Activated B cell treated with CpG ODN at 0.5 μM for 24 hours (primary cell): ENCODE results near the gene LAMTOR2. TPM values are rescaled to one million over a fixed set of nuclear protein-coding genes. Genes with fewer than 3 reads are reported as not detected.

Experiments used
- ATAC-seq: fragments of 200-7000 bp; cut with Tn5 transposase; one replicate; pipeline ENCODE4 v1.10.0; 2021; ENCODE audit warnings: low read depth, mild to moderate bottlenecking, moderate library complexity
- CTCF ChIA-PET: fragments of 350-600 bp; sonication (Branson Sonifier 250); formaldehyde crosslinking; loops from one replicate; lab custom pipeline; 2021; ENCODE audit warnings: antibody characterized with exemption; lab: Charles Lee
- POLR2A ChIA-PET: fragments of 350-600 bp; sonication (Branson Sonifier 250); formaldehyde crosslinking; loops from one replicate; lab custom pipeline; 2021; ENCODE audit warnings: antibody characterized with exemption; lab: Charles Lee
- DNase-seq: peaks from one replicate; pipeline ENCODE4 v3.0.0; 2022
- H3K27ac Mint-ChIP-seq: one replicate; pipeline ENCODE4 v1.8.0; 2020; ENCODE audit warnings: mixed read lengths
- H3K27me3 Mint-ChIP-seq: one replicate; pipeline ENCODE4 v1.8.0; 2021; ENCODE audit warnings: mixed read lengths
- H3K36me3 Mint-ChIP-seq: one replicate; pipeline ENCODE4 v1.8.0; 2021; ENCODE audit warnings: low read depth, mixed read lengths
- H3K4me1 Mint-ChIP-seq: one replicate; pipeline ENCODE4 v1.8.0; 2021; ENCODE audit warnings: mixed read lengths
- H3K4me3 Mint-ChIP-seq: one replicate; pipeline ENCODE4 v1.8.0; 2020; ENCODE audit warnings: mild to moderate bottlenecking, mixed read lengths
- H3K9me3 Mint-ChIP-seq: one replicate; pipeline ENCODE4 v1.8.0; 2020; ENCODE audit warnings: mixed read lengths
- CTCF ChIP-seq: fragments of 200-600 bp; IDR thresholded peaks from one replicate; pipeline ENCODE4 v1.8.0; 2022; ENCODE audit warnings: antibody characterized with exemption, mild to moderate bottlenecking
- intact Hi-C: fragments of 100-400 bp; cut with micrococcal nuclease; formaldehyde crosslinking; loops from one replicate; pipeline ENCODE4 v1.15.1; 2024
- total RNA-seq: library from RNA; stranded (reverse); gene quantifications from 2 replicates; pipeline ENCODE4 v1.2.3, GENCODE V29; 2022

LAMTOR2 gene
- total RNA-seq, 1 donor from 2014 or later, result 48.0 TPM

- H3K4me1 Mint-ChIP-seq, result peaks cover 4% of the 10 kb centered on the region
- CTCF ChIA-PET, result interaction anchor here (1.3 to 13.7 kb wide), 2 partner anchors 11 to 41 kb away, joined by 3 to 422 read pairs; no protein-coding TSS in a partner anchor
- no peak overlapping the region for H3K27ac Mint-ChIP-seq
- no peaks in the 10 kb centered on the region for H3K9me3 Mint-ChIP-seq
- H3K36me3 Mint-ChIP-seq, result no peaks in the 10 kb centered on the region
- H3K27me3 Mint-ChIP-seq, result peaks cover 13% of the 10 kb centered on the region
- intact Hi-C loops, result loop anchor here (1.0 to 2.0 kb wide), 3 partner anchors 17 to 136 kb away; no protein-coding TSS in a partner anchor
- TF ChIP-seq CTCF, result no peak
- DNase-seq (no peak), ATAC-seq (no peak)
- H3K4me3 Mint-ChIP-seq, result no peak overlapping the region
- POLR2A ChIA-PET, result no interaction called here
Measured at GRCh38 chr1:156089704-156090103, 35.1 kb downstream of the LAMTOR2 start.

GRCh38 chr1:156090138-156090839 lies 35.7 kb downstream of the LAMTOR2 start:
- Mint-ChIP-seq H3K36me3 (no peaks in the 10 kb centered on the region), H3K27ac (peak overlapping the region; percentile 48), H3K9me3 (no peaks in the 10 kb centered on the region), H3K27me3 (peaks cover 9% of the 10 kb centered on the region), H3K4me3 (no peak overlapping the region), H3K4me1 (peaks cover 5% of the 10 kb centered on the region)
- ChIA-PET POLR2A (interaction anchor here (0.9 to 1.1 kb wide), 3 partner anchors 37 to 40 kb away, joined by 3 to 4 read pairs (median 3); no protein-coding TSS in a partner anchor), CTCF (interaction anchor here (0.5 to 13.7 kb wide), 8 partner anchors 10 to 235 kb away, joined by 3 to 422 read pairs (median 3); no protein-coding TSS in a partner anchor)
- no peak for TF ChIP-seq CTCF
- ATAC-seq, result no peak
- DNase-seq, result no peak
- intact Hi-C loops, result loop anchor here (1.0 to 2.0 kb wide), 3 partner anchors 17 to 135 kb away; no protein-coding TSS in a partner anchor

GRCh38 chr1:156090840-156091188 lies 36.2 kb downstream of the LAMTOR2 start:
- intact Hi-C loops, result loop anchor here (1.0 to 2.0 kb wide), 3 partner anchors 16 to 134 kb away; no protein-coding TSS in a partner anchor
- POLR2A ChIA-PET, result interaction anchor here (0.9 to 1.1 kb wide), 3 partner anchors 36 to 39 kb away, joined by 3 to 4 read pairs (median 3); no protein-coding TSS in a partner anchor
- Mint-ChIP-seq H3K27me3 (peaks cover 8% of the 10 kb centered on the region), H3K27ac (peak overlapping the region; percentile 48), H3K36me3 (no peaks in the 10 kb centered on the region), H3K4me1 (peaks cover 9% of the 10 kb centered on the region), H3K9me3 (no peaks in the 10 kb centered on the region), H3K4me3 (no peak overlapping the region)
- TF ChIP-seq CTCF, result peak; percentile 62
- peak; percentile 81 for DNase-seq
- peak; percentile 92 for ATAC-seq
- CTCF ChIA-PET, result interaction anchor here (0.5 to 13.7 kb wide), 9 partner anchors 10 to 234 kb away, joined by 3 to 422 read pairs (median 3); no protein-coding TSS in a partner anchor

GRCh38 chr1:156091610-156092009 lies 37.0 kb downstream of the LAMTOR2 start:
- POLR2A ChIA-PET, result interaction anchor here (1.0 to 1.1 kb wide), 2 partner anchors 35 to 37 kb away, joined by 3 to 4 read pairs; no protein-coding TSS in a partner anchor
- no peak for ATAC-seq
- Mint-ChIP-seq H3K27ac (no peak overlapping the region), H3K9me3 (no peaks in the 10 kb centered on the region), H3K4me1 (peaks cover 17% of the 10 kb centered on the region), H3K4me3 (no peak overlapping the region), H3K36me3 (no peaks in the 10 kb centered on the region), H3K27me3 (peaks cover 4% of the 10 kb centered on the region)
- intact Hi-C loops, result loop anchor here (2.0 kb wide), 1 partner anchor 15 kb away; no protein-coding TSS in a partner anchor
- CTCF ChIA-PET, result interaction anchor here (0.9 to 13.7 kb wide), 4 partner anchors 25 to 133 kb away, joined by 3 to 422 read pairs (median 5); no protein-coding TSS in a partner anchor
- no peak for TF ChIP-seq CTCF
- no peak for DNase-seq
